ENCODE data around the gene ADAMTS6. TPM values are rescaled to one million over a fixed set of nuclear protein-coding genes. Genes with fewer than 3 reads are reported as not detected.
A peak's percentile ranks its signal among the peaks of the same experiment; 100 is the strongest.

ADAMTS6 gene
- total RNA-seq, 6 experiments from 2014 or later: 23.1 to 29.9 (median 28.3) TPM

- peak; percentile 67 for DNase-seq
- Mint-ChIP-seq H3K9me3 (peaks cover 10% of the 10 kb centered on the region), H3K4me3 (peak overlapping the region; percentile 49; the same call in 1 of the 2 replicates), H3K36me3 (ENCODE audit: low read depth) (peaks cover 33% of the 10 kb centered on the region), H3K4me1 (ENCODE audit: low read depth) (peaks cover 49% of the 10 kb centered on the region), H3K27me3 (ENCODE audit: insufficient read depth) (no peaks in the 10 kb centered on the region), H3K27ac (peak overlapping the region; percentile 79)
- no peak for TF ChIP-seq CTCF (IDR thresholded peaks at IDR 0.05)
Observed at GRCh38 chr5:65163698-65164097, 318.0 kb downstream of the ADAMTS6 start.

DNA sequence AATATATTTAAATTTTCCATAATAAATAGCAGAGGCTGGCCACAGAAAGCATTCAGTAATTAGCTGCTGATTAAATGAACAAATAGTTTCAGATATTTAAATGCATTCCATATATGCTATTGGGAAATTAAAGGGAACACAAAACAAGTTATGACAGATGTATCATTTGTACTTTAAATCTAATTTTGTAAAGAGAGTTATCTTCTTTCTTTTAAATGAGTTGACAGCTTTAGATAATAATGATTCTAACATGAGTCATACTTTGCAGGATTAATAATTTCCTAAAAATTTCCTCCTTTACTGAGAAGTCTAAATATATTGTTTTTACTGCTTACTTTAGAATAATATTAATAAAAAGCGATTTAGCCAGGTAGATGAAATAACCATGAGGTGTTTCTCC, 320.1 kb downstream of the ADAMTS6 start:
- peaks cover 40% of the 10 kb centered on the region for H3K36me3 Mint-ChIP-seq (ENCODE audit: low read depth)
- H3K4me3 Mint-ChIP-seq: no peak overlapping the region
- DNase-seq: no peak
- peaks cover 10% of the 10 kb centered on the region for H3K9me3 Mint-ChIP-seq
- no peak overlapping the region for H3K27ac Mint-ChIP-seq
- H3K27me3 Mint-ChIP-seq (ENCODE audit: insufficient read depth): no peaks in the 10 kb centered on the region
- TF ChIP-seq CTCF (IDR thresholded peaks at IDR 0.05): no peak
- peaks cover 65% of the 10 kb centered on the region for H3K4me1 Mint-ChIP-seq (ENCODE audit: low read depth)

DNA sequence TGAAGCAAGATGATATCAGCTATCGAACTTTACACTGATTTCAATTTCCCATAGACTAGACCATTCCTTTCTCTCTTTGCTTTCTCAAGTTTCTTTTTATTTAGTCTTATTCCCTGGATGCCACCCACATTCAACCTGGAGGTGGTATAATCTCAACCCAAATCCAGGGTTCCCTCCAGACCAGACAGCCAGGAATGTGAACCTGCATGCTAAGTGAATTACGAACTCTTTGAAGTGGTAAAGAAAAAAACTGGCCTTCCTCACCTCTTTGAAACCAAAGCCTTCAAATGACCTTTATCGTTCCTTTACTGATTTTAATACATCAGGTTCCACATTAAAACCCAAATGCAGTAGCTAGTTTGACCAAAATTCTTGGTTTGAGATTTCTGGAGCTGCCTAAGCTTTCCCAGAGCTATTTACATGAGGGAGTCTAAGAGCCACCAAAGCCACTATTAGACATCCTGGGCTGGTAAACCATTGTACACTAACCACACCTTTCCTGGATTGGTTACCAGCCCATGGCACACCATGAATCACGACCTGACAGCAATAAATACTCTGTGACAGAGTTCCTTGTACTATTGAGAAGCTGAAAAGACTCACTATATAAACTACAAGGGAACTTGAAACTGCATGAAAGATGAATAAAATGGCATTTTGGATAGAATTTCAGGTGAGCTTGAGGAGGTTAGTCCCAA, 323.7 kb downstream of the ADAMTS6 start:
- no peak overlapping the region for H3K27ac Mint-ChIP-seq
- H3K27me3 Mint-ChIP-seq (ENCODE audit: insufficient read depth): 0 out of 2 replicates have a peak, but pooled peaks cover 1% of the 10 kb centered on the region
- peaks cover 43% of the 10 kb centered on the region for H3K36me3 Mint-ChIP-seq (ENCODE audit: low read depth)
- peaks cover 58% of the 10 kb centered on the region for H3K4me1 Mint-ChIP-seq (ENCODE audit: low read depth)
- DNase-seq: no peak
- no peak overlapping the region for H3K4me3 Mint-ChIP-seq
- peaks cover 5% of the 10 kb centered on the region; the same call in 1 of the 2 replicates for H3K9me3 Mint-ChIP-seq
- TF ChIP-seq CTCF (IDR thresholded peaks at IDR 0.05): no peak

- no peak overlapping the region for H3K4me3 Mint-ChIP-seq
- no peak for TF ChIP-seq CTCF (IDR thresholded peaks at IDR 0.05)
- H3K27me3 Mint-ChIP-seq (ENCODE audit: insufficient read depth): 0 out of 2 replicates have a peak, but pooled peaks cover 1% of the 10 kb centered on the region
- no peak overlapping the region for H3K27ac Mint-ChIP-seq
- DNase-seq: no peak
- peaks cover 5% of the 10 kb centered on the region; the same call in 1 of the 2 replicates for H3K9me3 Mint-ChIP-seq
- peaks cover 58% of the 10 kb centered on the region for H3K4me1 Mint-ChIP-seq (ENCODE audit: low read depth)
- H3K36me3 Mint-ChIP-seq (ENCODE audit: low read depth): peaks cover 40% of the 10 kb centered on the region
Observed at GRCh38 chr5:65156933-65157332, 324.8 kb downstream of the ADAMTS6 start.

DNA sequence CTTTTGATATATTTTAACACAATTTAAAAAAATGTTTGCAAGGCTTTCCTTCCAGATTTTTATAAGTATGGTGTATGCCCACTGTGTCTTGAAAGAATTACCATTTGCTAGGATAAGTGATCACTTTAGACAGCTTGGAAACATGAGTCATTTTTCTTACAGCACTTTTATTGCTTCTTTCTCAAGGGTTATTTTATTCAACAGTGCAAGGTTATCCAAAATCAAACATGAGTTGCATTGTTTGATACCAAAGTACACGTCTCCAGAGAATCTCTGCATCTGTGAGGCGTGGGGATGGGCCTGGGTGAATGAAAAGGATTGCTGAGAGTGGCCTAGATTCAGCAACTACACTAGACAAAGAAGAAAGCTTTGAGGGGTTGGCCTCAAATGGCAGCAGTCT, 329.6 kb downstream of the ADAMTS6 start:
- H3K27ac Mint-ChIP-seq: peak overlapping the region; percentile 83
- peaks cover 41% of the 10 kb centered on the region for H3K36me3 Mint-ChIP-seq (ENCODE audit: low read depth)
- TF ChIP-seq CTCF (IDR thresholded peaks at IDR 0.05): no peak
- DNase-seq: peak; percentile 32
- no peaks in the 10 kb centered on the region for H3K9me3 Mint-ChIP-seq
- H3K4me3 Mint-ChIP-seq: no peak overlapping the region
- 0 out of 2 replicates have a peak, but pooled peaks cover 1% of the 10 kb centered on the region for H3K27me3 Mint-ChIP-seq (ENCODE audit: insufficient read depth)
- peaks cover 21% of the 10 kb centered on the region for H3K4me1 Mint-ChIP-seq (ENCODE audit: low read depth)

Measured in HFFc6 (cell line).